PC-9 (cell line): ENCODE results near the gene CUTA. TPM values are rescaled to one million over a fixed set of nuclear protein-coding genes. Genes with fewer than 3 reads are reported as not detected.

Experiments
- BruUV-seq: library from RNA; stranded (reverse); fragments of 400-500 nt; replicated peaks from 2 replicates; lab custom pipeline; 2021; lab: Mats Ljungman, UMichigan
- CTCF ChIA-PET: fragments of 300-600 bp; sonication (Branson Sonifier 250); formaldehyde crosslinking; loops from one replicate; lab custom pipeline; 2022; ENCODE audit warnings: antibody characterized with exemption; lab: Charles Lee
- POLR2A ChIA-PET: fragments of 300-600 bp; sonication (Branson Sonifier 250); formaldehyde crosslinking; loops from one replicate; lab custom pipeline; 2022; ENCODE audit warnings: antibody characterized with exemption; ENCODE audit not compliant: unreplicated experiment; lab: Charles Lee
- DNase-seq, 2 experiments: peaks; one replicate each; pipeline versions ENCODE4 v3.0.0 to v3.0.0-alpha.2; 2015 to 2022; ENCODE audit warnings: mixed read lengths in 1 of 2
- H2AFZ ChIP-seq: fragments of 200-600 bp; sonication (generic); 2 replicates; pipeline ENCODE4 v1.8.1; 2017; ENCODE audit warnings: antibody characterized with exemption
- H3F3A ChIP-seq: fragments of 200-600 bp; sonication (generic); 2 replicates; pipeline ENCODE4 v1.8.1; 2017; ENCODE audit warnings: antibody characterized with exemption, mild to moderate bottlenecking, low read depth; ENCODE audit not compliant: insufficient read depth
- H3K27ac ChIP-seq: fragments of 200-600 bp; sonication (generic); 2 replicates; pipeline ENCODE4 v1.6.1; 2016; ENCODE audit warnings: mixed run types
- H3K27me3 ChIP-seq: fragments of 200-600 bp; sonication (generic); 2 replicates; pipeline ENCODE4 v1.6.1; 2016; ENCODE audit warnings: low read depth, mixed run types; ENCODE audit not compliant: insufficient read depth
- H3K36me3 ChIP-seq: fragments of 200-600 bp; sonication (generic); 2 replicates; pipeline ENCODE4 v1.6.1; 2016; ENCODE audit warnings: low read depth, mixed run types
- H3K4me1 ChIP-seq: fragments of 200-600 bp; sonication (generic); replicated peaks from 2 replicates; pipeline ENCODE4 v1.6.1; 2016; ENCODE audit warnings: mixed run types; ENCODE audit not compliant: insufficient read depth
- H3K4me2 ChIP-seq: fragments of 200-600 bp; sonication (generic); 2 replicates; pipeline ENCODE4 v1.6.1; 2017; ENCODE audit warnings: mixed run types
- H3K4me3 ChIP-seq: fragments of 200-600 bp; sonication (generic); 2 replicates; pipeline ENCODE4 v1.6.1; 2016; ENCODE audit warnings: mixed run types
- H3K79me2 ChIP-seq: fragments of 200-600 bp; sonication (generic); 2 replicates; pipeline ENCODE4 v1.6.1; 2017; ENCODE audit warnings: low read depth, mixed run types
- H3K9me2 ChIP-seq: fragments of 200-600 bp; sonication (generic); 2 replicates; pipeline ENCODE4 v1.8.1; 2017; ENCODE audit warnings: mild to moderate bottlenecking; ENCODE audit not compliant: insufficient read depth
- H3K9me3 ChIP-seq: fragments of 200-600 bp; sonication (generic); 2 replicates; pipeline ENCODE4 v1.8.1; 2016; ENCODE audit warnings: low read depth; ENCODE audit not compliant: insufficient read depth
- H4K20me1 ChIP-seq: fragments of 200-600 bp; sonication (generic); 2 replicates; pipeline ENCODE4 v1.8.1; 2017; ENCODE audit not compliant: insufficient read depth
- CTCF ChIP-seq: fragments of 200-600 bp; sonication (generic); conservative IDR thresholded peaks from 2 replicates; pipeline ENCODE4 v1.6.1; 2017; ENCODE audit warnings: mixed run types, antibody characterized with exemption, mild to moderate bottlenecking, moderate library complexity
- EZH2 ChIP-seq: fragments of 200-600 bp; sonication (generic); IDR thresholded peaks from 2 replicates; pipeline ENCODE4 v1.8.0; 2017; ENCODE audit warnings: antibody characterized with exemption, low read depth
- intact Hi-C: fragments of 100-400 bp; cut with micrococcal nuclease; formaldehyde crosslinking; loops from one replicate; pipeline ENCODE4 v1.10.0; 2022; ENCODE audit not compliant: unreplicated experiment
- total RNA-seq: library from RNA; stranded (reverse); gene quantifications from 2 replicates; pipeline ENCODE4 v1.2.3, GENCODE V29; 2021

Gene CUTA
- total RNA-seq, 1 experiment from 2014 or later, result 213 TPM

DNA sequence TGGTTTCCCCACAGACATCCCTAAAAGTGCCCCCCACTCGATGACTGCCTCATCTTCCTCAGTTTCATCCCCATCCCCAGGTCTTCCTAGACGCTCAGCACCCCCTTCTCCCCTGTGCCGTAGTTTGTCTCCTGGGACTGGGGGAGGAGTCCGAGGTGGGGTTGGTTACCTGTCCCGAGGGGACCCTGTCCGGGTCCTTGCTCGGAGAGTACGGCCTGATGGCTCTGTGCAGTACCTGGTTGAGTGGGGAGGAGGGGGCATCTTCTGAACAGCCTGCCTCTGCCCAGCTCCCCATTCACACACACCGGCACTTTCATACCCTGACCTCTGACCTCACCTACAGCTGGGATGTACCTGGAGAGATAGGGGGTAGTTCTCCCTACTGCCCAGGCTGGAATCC is 2.1 kb downstream of the CUTA start:
- Histone ChIP-seq H3K27ac (no peak overlapping the region), H3K27me3 (no peaks in the 10 kb centered on the region), H3K36me3 (0 out of 2 replicates have a peak, but pooled peaks cover 6% of the 10 kb centered on the region), H4K20me1 (no peaks in the 10 kb centered on the region), H3K79me2 (peaks cover 35% of the 10 kb centered on the region), H3K4me2 (0 out of 2 replicates have a peak overlapping the region, but pooled peaks have one; percentile 86), H3K4me1 (peaks cover 20% of the 10 kb centered on the region), H2AFZ (no peak overlapping the region), H3K4me3 (no peak overlapping the region), H3F3A (peaks cover 13% of the 10 kb centered on the region), H3K9me2 (no peaks in the 10 kb centered on the region), H3K9me3 (no peaks in the 10 kb centered on the region)
- POLR2A ChIA-PET, result no interaction called here
- TF ChIP-seq EZH2, result no peak
- TF ChIP-seq CTCF, result no peak
- CTCF ChIA-PET, result no interaction called here
- intact Hi-C loops, result loop anchor here (10.0 kb wide), 1 partner anchor 211 kb away; the partner anchor contains the start of genes HSD17B8, RING1, RXRB and SLC39A7
- no TSS peak for BruUV-seq
- DNase-seq, result no peak

GRCh38 chr6:33414592-33415271 is 3.2 kb downstream of the CUTA start:
- DNase-seq, result no peak
- H3K79me2 ChIP-seq, result peaks cover 35% of the 10 kb centered on the region
- no TSS peak for BruUV-seq
- ChIA-PET CTCF (no interaction called here), POLR2A (no interaction called here)
- H3K9me3 ChIP-seq, result no peaks in the 10 kb centered on the region
- peaks cover 13% of the 10 kb centered on the region for H3F3A ChIP-seq
- H3K4me3 ChIP-seq, result no peak overlapping the region
- intact Hi-C loops, result loop anchor here (5.0 to 10.0 kb wide), 4 partner anchors 38 to 210 kb away; partner anchors contain the start of genes BAK1, HSD17B8, RGL2 and RING1
- H3K4me1 ChIP-seq, result peaks cover 20% of the 10 kb centered on the region
- TF ChIP-seq CTCF, result no peak; the same call in 1 of the 2 replicates
- no peak for TF ChIP-seq EZH2
- H4K20me1 ChIP-seq, result no peaks in the 10 kb centered on the region
- 0 out of 2 replicates have a peak, but pooled peaks cover 6% of the 10 kb centered on the region for H3K36me3 ChIP-seq
- no peaks in the 10 kb centered on the region for H3K9me2 ChIP-seq
- no peak overlapping the region for H3K27ac ChIP-seq
- H3K4me2 ChIP-seq, result no peak overlapping the region
- H3K27me3 ChIP-seq, result no peaks in the 10 kb centered on the region
- H2AFZ ChIP-seq, result no peak overlapping the region

DNA sequence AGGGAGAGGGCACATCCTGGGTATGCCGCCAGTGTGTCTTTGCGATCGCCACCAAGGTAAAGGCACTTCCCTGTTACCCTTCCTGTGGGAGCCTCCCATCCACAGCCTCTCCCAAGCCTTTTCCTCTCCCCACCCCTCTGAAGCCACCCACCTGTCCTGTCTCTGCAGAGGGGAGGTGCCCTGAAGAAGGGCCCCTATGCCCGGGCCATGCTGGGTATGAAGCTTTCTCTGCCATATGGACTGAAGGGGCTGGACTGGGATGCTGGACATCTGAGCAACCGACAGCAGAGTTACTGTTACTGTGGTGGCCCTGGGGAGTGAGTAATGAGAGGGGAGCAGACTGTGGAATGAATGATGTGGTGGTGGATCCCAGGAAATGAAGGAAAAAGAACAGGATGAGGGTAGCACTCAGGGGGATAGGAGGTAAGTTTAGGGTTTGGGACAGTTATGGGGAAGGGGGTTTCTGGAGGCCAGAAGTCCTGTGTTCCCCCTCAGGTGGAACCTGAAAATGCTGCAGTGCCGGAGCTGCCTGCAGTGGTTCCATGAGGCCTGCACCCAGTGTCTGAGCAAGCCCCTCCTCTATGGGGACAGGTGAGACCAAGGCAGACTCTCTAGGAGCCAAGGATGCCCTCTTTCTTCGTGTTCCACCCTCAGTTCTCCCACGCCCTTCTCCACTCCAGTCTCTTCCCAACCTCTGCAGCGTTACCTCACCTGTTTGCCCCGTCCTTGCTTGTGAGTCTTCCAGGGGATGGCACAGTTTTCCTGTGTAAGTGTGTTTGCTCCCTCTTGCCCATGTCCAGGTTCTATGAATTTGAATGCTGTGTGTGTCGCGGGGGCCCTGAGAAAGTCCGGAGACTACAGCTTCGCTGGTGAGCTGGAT is 4.4 kb downstream of the CUTA start:
- no peak for TF ChIP-seq CTCF
- TF ChIP-seq EZH2, result no peak
- Histone ChIP-seq H3K9me2 (no peaks in the 10 kb centered on the region), H2AFZ (no peak overlapping the region), H3K36me3 (0 out of 2 replicates have a peak, but pooled peaks cover 6% of the 10 kb centered on the region), H3K27me3 (no peaks in the 10 kb centered on the region), H3F3A (peaks cover 24% of the 10 kb centered on the region), H3K4me1 (peaks cover 20% of the 10 kb centered on the region), H4K20me1 (no peaks in the 10 kb centered on the region), H3K79me2 (peaks cover 35% of the 10 kb centered on the region), H3K4me2 (no peak overlapping the region), H3K9me3 (no peaks in the 10 kb centered on the region), H3K4me3 (no peak overlapping the region), H3K27ac (no peak overlapping the region)
- no TSS peak for BruUV-seq
- no peak for DNase-seq
- CTCF ChIA-PET, result no interaction called here
- intact Hi-C loops, result loop anchor here (5.0 to 10.0 kb wide), 4 partner anchors 39 to 209 kb away; partner anchors contain the start of genes BAK1, HSD17B8, RGL2 and RING1
- POLR2A ChIA-PET, result no interaction called here
